Stimulated activated CD4-positive, alpha-beta T cell treated with anti-CD3 and anti-CD28 coated beads, Interleukin-1b, Interleukin-23, amount 100 ng/mL, for 1 hour (primary cell): ENCODE measurements around the gene ABHD8.

ENCODE experiments used
- DNase-seq, 2 donors: peaks; one replicate each; pipeline ENCODE4 v3.0.0-alpha.2; 2020; ENCODE audit warnings: low read depth in 2 of 2

ABHD8 gene, protein sequence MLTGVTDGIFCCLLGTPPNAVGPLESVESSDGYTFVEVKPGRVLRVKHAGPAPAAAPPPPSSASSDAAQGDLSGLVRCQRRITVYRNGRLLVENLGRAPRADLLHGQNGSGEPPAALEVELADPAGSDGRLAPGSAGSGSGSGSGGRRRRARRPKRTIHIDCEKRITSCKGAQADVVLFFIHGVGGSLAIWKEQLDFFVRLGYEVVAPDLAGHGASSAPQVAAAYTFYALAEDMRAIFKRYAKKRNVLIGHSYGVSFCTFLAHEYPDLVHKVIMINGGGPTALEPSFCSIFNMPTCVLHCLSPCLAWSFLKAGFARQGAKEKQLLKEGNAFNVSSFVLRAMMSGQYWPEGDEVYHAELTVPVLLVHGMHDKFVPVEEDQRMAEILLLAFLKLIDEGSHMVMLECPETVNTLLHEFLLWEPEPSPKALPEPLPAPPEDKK

DNA sequence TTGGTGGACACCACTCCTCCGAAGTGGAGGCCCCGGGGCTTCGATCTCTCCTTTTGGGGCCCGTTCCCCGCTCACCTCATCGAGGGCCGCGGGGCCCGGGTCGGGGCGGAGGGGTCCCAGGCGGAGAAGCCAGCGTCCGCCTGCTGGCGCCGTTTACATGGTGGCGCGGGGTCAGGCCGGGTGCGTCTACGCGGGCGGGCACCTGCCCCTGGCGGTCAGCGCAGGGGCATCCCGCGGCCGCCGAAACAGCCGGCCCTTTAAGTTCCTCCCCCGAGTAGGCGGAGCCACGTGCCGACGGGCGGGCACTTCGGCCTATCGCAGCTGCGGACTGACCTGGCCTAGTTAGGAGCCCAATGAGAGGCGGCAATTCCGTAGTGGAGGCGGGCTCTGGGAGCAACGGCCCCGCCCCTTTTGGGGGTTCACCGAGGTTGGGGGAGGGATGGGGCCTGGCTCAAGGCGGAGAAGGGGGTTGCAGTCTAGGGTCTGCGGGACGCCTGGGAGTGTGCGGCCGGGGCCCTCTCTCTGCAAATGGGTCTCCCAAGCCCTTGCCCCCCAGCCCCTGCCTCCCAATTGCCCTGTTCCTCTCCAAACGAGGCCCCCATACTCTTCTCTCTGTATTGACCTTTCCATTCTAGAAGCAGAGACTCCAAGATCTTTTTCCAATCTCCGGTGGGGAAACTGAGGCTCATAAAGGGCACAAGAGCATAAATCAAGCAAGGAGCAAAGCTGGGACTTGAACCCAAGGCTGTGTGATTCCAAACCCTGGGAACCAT, at the start of gene ABHD8:
Gene ABHD8, minus strand, starts transcription at position 259 of the 773 bp plus-strand sequence. CDS start 1,809 bp downstream, outside the sequence.
- peak; percentile 79 to 91 for DNase-seq

DNA sequence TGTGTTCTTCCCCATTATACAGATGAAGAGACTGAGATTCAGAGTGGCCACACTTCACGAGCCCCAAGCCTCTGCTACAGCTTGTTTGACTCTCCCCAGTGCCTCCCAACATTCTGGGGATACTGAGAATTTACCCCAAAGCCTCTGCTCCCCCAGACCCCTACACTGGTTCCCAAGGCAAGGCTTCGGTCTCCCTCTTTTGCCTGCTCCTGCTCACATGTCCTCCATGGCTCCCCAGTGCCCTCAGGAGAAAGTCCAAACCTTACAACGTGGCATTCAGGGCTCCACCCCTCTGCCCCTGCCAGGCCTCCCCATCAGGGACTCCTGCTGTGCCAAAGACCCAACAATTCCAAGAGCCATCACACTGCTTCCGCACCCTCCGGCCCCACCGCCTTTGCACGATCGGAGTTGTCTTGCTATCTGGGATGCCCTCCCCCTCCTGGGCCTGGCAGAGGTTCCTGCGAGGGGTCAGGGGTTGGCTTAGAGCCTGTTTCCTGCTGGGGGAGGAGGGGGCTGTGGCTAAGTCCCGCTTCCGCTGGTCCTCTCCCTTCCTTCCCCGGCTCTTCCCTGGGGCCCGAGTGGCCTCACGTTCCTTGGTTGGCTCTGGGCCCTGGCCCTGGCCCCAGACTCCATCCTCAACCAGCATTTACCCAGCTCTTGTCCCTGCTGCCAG, 49.5 kb upstream of the ABHD8 start:
- DNase-seq, result no peak

DNA sequence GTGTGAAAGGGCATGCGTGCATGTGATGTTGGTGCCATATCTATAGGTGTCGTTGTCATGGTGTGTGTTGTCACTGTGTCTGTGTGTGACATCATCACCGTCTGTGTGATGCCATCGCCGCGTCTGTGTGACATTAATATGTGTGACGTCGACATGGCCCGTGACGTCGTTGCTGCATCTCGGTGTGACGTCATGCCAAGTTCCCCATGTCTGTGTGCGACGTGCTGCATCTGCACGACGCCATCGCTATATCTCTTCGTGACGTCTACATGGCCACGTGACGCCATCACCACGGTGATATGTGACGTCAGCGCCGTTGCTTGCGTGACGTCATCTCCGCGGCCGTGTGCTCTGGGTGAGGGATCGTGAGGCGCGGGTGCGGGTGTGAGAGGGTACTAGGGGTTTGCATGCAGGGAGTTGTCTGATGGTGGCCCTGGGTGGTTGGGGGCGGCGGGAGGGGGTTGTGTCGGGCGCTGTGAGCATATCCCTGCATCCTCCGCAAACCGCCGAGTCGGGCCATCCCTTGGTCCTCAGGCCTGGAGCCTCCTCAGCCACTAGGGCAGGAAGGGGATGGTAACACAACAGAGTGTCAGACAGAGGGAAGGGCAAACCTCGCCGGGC, 48.7 kb upstream of the ABHD8 start:
- DNase-seq, result no peak

DNA sequence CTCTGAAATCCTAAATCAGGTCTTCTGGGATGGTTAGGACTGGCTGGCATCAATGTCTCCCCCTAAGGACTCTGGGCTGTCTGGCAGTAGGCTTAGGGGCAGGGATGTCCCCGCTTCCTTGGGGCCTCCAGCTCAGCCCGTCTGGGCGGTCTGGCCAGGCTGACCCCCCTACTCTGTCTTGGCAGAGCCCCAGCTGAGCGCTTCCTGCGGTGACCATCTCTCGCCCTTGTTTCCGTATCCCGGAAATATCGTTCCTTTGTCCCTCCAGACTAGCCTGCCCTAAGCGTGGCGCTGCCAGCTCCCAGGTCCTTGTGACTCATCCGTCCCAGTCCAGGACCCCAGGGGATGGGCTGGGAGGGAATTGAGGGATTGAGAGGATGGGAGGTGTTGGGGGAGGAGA, 45.5 kb upstream of the ABHD8 start:
- no peak for DNase-seq

DNA sequence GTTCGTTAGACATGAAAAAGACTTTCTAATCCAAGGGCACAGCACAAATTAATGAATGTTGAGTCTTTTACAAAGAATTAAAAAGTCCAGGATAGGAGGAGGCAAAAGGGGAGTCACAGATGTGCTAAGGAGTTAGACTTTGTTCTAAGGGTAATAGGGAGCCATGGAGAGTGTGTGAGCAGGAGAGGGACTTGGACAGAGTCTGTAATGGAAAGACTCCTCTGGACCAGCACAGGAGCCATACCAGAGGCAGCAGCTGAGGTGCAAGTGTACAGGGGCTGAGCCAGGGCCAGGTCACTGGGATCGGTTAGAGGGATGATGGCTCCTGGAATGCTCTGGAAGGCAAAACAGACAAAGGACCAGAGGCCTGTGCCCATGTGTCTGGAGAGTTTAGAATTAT, 44.7 kb upstream of the ABHD8 start:
- DNase-seq, result no peak

DNA sequence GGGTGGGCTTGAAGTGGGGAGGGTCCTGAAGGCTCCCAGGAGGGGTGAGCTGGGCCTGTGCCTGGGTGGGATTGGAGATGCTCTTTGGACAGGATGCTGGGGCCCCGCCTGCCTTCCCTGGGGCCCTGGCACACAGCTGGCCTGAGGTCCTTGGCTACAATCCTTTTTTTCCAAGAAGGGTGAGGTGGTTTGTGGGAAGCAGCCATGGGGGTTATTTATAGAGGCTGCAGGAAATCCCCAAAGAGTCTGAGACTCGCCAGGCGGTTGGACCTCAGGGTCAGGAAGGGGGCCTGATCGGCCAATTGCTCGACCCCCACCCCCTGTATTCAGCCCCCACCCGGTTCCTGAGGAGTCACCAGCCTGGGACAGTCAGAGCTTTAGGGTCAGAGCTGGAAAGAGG, 44.1 kb upstream of the ABHD8 start:
- DNase-seq, result no peak

- peak; percentile 41 to 75 for DNase-seq
Measured at GRCh38 chr19:17346109-17346671, 43.0 kb upstream of the ABHD8 start.

- DNase-seq, result no peak
Measured at GRCh38 chr19:17341845-17342244, 38.6 kb upstream of the ABHD8 start.

- DNase-seq, result no peak
Measured at GRCh38 chr19:17341386-17341785, 38.2 kb upstream of the ABHD8 start.

- no peak for DNase-seq
Measured at GRCh38 chr19:17340871-17341357, 37.7 kb upstream of the ABHD8 start.

DNA sequence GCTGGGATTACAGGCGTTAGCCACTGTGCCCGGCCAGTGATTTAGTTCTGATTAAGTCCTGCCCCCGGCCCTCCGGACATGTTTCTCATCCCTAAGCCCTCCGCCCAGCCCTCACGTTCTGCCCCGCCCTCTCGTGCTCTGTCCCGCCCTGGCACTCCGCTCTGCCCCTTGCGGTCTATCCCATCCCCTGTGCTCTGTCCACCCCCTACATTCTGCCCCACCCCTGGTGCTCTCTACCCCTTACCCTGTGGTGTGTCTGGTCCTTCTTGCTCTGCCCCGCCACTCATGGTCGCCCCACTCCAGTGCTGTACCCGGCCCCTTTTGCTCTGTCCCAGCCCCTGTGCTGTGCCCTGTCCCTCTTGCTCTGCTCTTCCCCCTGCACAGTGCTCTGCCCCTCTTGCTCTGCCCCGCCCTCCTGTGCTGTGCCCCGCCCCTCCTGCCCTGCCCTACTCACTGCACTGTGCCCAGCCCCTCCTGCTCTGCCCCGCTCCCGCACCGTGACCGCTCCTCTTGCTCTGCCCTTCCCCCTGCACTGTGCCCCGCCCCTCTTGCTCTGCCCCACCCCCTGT, 37.2 kb upstream of the ABHD8 start:
- no peak for DNase-seq

DNA sequence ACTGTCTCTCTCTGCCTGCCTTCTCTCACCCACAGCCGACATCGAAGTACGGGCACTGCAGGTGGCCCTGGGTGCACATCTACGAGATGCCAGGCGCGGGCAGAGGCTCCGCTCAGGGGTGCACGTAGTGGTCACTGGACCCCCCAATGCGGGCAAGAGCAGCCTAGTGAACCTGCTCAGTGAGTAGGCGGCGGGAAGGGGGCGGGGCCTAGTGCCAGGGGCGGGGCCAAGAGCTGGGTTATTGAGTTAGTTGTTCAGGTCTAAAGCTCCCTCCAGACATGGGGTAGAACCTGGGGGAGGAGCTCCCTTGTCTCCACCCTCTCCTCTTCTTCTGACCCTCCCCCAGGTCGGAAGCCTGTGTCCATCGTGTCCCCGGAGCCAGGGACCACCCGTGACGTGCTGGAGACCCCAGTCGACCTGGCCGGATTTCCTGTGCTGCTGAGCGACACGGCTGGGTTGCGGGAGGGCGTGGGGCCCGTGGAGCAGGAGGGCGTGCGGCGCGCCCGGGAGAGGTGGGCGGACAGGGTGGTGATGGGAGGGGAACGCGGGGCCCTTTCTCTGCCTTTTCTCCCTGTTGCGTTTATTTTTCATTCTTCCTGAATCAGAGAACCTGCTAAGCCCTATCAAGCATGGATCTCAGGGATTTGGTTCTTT, 36.0 kb upstream of the ABHD8 start:
- DNase-seq, result no peak

DNA sequence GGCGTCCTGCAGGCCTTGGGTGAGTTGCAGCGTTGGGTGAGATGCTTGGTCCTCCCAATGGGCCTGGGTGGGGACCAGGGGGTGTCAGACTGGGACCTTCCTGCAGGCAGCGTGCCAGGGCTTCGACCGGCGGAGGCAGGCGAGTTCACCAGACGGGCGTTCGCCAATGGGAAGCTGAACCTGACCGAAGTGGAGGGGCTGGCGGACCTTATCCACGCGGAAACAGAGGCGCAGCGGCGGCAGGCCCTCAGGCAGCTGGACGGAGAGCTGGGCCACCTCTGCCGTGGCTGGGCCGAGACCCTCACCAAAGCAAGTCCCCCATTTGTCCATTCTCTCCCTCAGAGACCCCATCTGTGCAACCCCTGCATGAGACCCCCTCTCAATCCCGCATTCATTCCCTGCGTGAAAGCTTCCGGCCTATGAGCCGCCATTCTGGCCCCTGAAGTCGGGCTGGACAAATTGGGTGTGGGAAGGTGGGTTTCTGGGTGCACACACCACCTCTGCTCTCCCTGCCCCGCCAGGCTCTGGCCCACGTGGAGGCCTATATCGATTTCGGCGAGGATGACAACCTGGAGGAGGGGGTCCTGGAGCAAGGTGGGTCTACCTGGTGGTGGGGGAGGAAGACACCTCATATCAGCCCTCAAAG, 35.3 kb upstream of the ABHD8 start:
- no peak for DNase-seq

- no peak for DNase-seq
Measured at GRCh38 chr19:17337675-17338432, 34.6 kb upstream of the ABHD8 start.

DNA sequence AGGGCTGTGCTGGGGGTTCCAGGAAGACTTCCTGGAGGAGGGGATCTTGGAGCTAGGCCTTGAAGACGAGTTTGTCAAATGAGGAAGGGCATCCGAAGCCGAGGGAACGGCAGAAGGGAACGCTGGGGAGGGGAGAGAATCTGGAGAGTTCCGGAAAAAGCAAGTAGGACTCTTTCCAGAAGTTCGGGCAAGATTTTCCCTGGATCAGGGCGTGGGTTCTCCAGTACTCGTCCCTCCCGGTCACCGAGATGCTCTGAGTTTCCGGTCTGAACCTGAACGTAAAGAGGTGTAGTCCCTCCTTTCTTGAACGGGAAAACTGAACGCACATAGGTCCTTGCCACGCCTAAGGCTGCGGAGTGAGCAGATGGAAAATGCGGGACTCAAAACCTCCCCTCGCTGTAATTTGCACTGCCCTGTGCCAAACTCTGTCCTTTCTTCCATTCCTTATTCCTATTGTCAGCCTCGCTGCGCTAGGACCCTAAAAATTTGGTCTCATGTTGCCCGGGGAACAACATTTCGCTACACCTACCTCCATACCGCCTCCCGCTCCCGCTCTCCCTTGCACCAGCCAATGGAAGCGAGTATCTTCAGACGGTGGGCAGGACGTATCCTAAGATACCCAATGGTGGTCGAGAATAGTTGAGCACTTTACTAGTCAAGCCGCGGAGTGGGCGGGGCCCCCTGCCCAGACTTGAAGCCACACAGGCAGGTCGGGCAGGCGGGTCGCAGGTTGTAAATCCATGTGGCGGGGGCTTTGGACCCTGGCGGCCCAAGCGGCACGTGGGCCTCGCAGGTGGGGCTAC, 33.8 kb upstream of the ABHD8 start, which contains the start of gene GTPBP3:
Gene GTPBP3, plus strand, starts transcription at position 682 of the 803 bp plus-strand sequence. Its CDS starts 59 bp downstream, at position 741.
- peak; percentile 88 to 91 for DNase-seq

GRCh38 chr19:17335575-17335974, 32.4 kb upstream of the ABHD8 start:
- DNase-seq, result no peak

DNA sequence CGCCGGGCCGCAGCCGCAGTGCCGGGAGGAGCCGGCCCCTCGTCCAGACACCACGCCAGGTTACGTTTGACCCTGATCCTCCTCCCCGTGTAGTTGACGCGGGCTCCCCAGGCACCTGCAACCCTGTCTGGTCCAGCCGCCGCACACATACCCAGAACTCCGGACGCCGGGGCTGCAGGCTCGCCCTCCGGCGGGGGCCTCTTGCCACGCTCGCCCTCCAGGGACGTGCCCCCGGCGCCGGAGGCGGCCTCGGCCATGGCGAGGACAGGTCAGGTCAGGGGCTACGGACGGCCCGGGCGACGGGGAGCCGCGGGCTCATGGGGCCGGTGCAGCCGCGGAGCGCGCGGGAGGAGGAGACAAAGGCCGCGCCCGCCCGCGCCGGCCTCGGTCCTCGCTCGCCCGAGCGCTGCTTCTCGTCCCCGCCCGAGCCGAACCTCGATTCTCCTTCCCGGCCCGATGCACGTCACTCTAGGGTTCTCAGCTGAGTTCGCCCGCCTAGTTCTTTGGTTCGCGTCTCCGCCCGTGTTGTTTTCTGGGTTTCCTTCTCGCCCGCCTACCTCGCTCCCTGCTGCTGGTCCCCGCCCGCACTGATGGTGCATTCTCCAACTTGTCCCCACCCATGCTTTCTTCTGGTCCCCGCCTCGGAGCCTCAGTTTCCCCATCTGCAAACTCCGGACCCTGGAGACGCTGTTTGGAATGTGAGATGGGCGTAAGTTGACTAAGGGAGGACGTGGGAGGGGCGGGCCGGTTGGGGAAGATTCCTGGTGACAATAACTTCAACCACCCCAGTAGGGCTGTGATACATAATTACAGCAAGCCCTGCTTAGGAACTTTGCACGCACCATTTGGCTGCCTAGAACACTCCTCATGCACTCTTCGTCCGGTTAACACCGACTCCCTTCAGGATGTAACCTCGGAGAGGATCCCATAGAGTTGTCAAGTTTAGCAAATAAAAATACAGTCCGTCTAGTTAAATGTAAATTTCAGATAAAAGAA, 31.5 kb upstream of the ABHD8 start, which contains the start of gene ANO8:
Gene ANO8, minus strand, starts transcription at position 442 of the 996 bp plus-strand sequence. Its CDS starts 185 bp downstream, at position 257.
- peak; percentile 88 to 98 for DNase-seq
